ENCODE measurements around the gene C2orf92.

C2orf92 gene

GRCh38 chr2:97722227-97722626 lies 52.7 kb downstream of the C2orf92 start:
- H3K4me3 Mint-ChIP-seq: peak overlapping the region; percentile 54
- peak overlapping the region; percentile 89 for H3K27ac Mint-ChIP-seq
- H3K9me3 Mint-ChIP-seq (ENCODE audit: low read depth): no peaks in the 10 kb centered on the region
- H3K36me3 Mint-ChIP-seq: peaks cover 26% of the 10 kb centered on the region
- no peaks in the 10 kb centered on the region for H3K27me3 Mint-ChIP-seq
- H3K4me1 Mint-ChIP-seq (ENCODE audit: low read depth): peaks cover 73% of the 10 kb centered on the region

- peaks cover 29% of the 10 kb centered on the region for H3K36me3 Mint-ChIP-seq
- peak overlapping the region; percentile 89 for H3K27ac Mint-ChIP-seq
- H3K4me3 Mint-ChIP-seq: peak overlapping the region; percentile 46
- H3K9me3 Mint-ChIP-seq (ENCODE audit: low read depth): no peaks in the 10 kb centered on the region
- H3K27me3 Mint-ChIP-seq: no peaks in the 10 kb centered on the region
- peaks cover 75% of the 10 kb centered on the region for H3K4me1 Mint-ChIP-seq (ENCODE audit: low read depth)
Measured at GRCh38 chr2:97723156-97724072, 53.9 kb downstream of the C2orf92 start.

GRCh38 chr2:97724073-97724410 lies 54.5 kb downstream of the C2orf92 start:
- no peaks in the 10 kb centered on the region for H3K9me3 Mint-ChIP-seq (ENCODE audit: low read depth)
- peaks cover 24% of the 10 kb centered on the region for H3K36me3 Mint-ChIP-seq
- no peaks in the 10 kb centered on the region for H3K27me3 Mint-ChIP-seq
- H3K27ac Mint-ChIP-seq: peak overlapping the region; percentile 34
- no peak overlapping the region for H3K4me3 Mint-ChIP-seq
- H3K4me1 Mint-ChIP-seq (ENCODE audit: low read depth): peaks cover 75% of the 10 kb centered on the region

GRCh38 chr2:97724501-97724900 lies 55.0 kb downstream of the C2orf92 start:
- Mint-ChIP-seq H3K9me3 (ENCODE audit: low read depth) (no peaks in the 10 kb centered on the region), H3K27me3 (no peaks in the 10 kb centered on the region), H3K4me3 (no peak overlapping the region), H3K4me1 (ENCODE audit: low read depth) (peaks cover 72% of the 10 kb centered on the region), H3K36me3 (peaks cover 26% of the 10 kb centered on the region), H3K27ac (peak overlapping the region; percentile 34)

- Mint-ChIP-seq H3K27me3 (no peaks in the 10 kb centered on the region), H3K4me1 (ENCODE audit: low read depth) (peaks cover 67% of the 10 kb centered on the region), H3K9me3 (ENCODE audit: low read depth) (no peaks in the 10 kb centered on the region), H3K4me3 (peak overlapping the region; percentile 65), H3K27ac (peak overlapping the region; percentile 91), H3K36me3 (peaks cover 26% of the 10 kb centered on the region)
Measured at GRCh38 chr2:97724946-97725688, 55.6 kb downstream of the C2orf92 start.

DNA sequence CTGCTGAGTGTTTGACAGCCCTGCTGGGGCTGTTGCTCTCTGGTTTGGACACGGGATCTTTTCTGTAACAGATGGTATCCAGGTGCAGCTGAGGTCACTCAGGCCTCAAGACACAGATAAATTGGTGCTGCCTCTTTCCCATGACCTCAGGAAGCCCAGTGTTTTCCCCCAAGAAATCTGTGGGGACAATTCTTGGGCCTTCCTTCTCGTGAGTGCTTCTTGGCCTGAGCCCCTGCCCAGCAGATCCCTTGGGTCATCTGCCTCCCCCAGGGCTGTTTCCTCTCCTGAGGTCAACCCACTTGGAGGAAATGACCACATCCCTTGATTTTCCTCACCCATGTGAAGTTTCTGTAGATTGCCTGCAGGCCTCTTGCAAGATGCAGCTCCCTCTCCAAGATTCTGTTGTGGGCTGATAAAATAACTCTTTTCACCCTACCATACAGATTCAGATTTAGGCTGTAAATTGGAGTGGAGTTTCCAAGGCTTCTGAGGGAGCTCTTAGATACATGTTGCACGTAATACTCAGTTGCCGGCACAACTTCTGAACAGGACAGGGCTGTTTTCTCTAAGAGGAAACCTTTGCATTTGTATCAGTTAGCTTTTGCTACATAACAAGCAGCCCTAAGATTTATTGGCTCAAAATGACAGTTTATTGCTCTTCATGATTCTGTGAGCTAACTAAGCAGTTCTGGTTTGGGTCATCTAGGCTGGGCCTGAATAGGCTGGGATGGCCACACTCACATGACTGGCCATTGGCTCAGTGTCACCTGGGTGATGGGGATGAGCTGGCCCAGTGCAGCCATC lies 57.0 kb downstream of the C2orf92 start:
- H3K4me1 Mint-ChIP-seq (ENCODE audit: low read depth): peaks cover 65% of the 10 kb centered on the region
- H3K27ac Mint-ChIP-seq: peak overlapping the region; percentile 91
- no peak overlapping the region for H3K4me3 Mint-ChIP-seq
- peaks cover 29% of the 10 kb centered on the region for H3K36me3 Mint-ChIP-seq
- no peaks in the 10 kb centered on the region for H3K9me3 Mint-ChIP-seq (ENCODE audit: low read depth)
- no peaks in the 10 kb centered on the region for H3K27me3 Mint-ChIP-seq

DNA sequence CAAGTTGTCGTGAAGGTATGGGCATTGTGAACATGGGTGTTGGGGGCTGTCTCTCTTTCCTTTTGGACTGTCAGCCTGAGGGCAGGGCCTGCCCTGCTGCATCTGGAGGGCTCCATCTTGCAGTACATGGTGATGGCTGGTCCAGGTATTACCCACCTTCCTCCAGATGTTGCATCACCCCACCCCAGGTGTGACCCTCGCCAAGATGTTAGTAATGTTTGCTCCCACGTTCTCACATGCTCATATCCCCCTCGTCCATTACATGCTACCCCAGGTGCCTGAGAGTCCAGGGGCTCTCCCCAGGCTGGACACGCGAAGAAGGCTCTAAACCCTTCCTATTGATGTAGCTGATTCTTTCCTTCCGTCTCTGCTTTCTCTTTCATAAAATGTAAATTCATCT lies 57.8 kb downstream of the C2orf92 start:
- peak overlapping the region; percentile 14 for H3K4me3 Mint-ChIP-seq
- H3K27ac Mint-ChIP-seq: peak overlapping the region; percentile 91
- peaks cover 68% of the 10 kb centered on the region for H3K4me1 Mint-ChIP-seq (ENCODE audit: low read depth)

GRCh38 chr2:97728091-97728731 lies 58.7 kb downstream of the C2orf92 start:
- H3K4me3 Mint-ChIP-seq: peak overlapping the region; percentile 64
- peaks cover 27% of the 10 kb centered on the region for H3K36me3 Mint-ChIP-seq
- peak overlapping the region; percentile 91 for H3K27ac Mint-ChIP-seq
- H3K27me3 Mint-ChIP-seq: no peaks in the 10 kb centered on the region
- peaks cover 60% of the 10 kb centered on the region for H3K4me1 Mint-ChIP-seq (ENCODE audit: low read depth)
- H3K9me3 Mint-ChIP-seq (ENCODE audit: low read depth): no peaks in the 10 kb centered on the region

More for the DNA sequence above, 57.8 kb downstream of the C2orf92 start:
- H3K9me3 Mint-ChIP-seq (ENCODE audit: low read depth): no peaks in the 10 kb centered on the region
- peaks cover 30% of the 10 kb centered on the region for H3K36me3 Mint-ChIP-seq
- no peaks in the 10 kb centered on the region for H3K27me3 Mint-ChIP-seq

GRCh38 chr2:97730245-97730644 lies 60.7 kb downstream of the C2orf92 start:
- Mint-ChIP-seq H3K27me3 (no peaks in the 10 kb centered on the region), H3K4me3 (no peak overlapping the region), H3K4me1 (ENCODE audit: low read depth) (peaks cover 53% of the 10 kb centered on the region), H3K9me3 (ENCODE audit: low read depth) (no peaks in the 10 kb centered on the region), H3K27ac (peak overlapping the region; percentile 61), H3K36me3 (peaks cover 27% of the 10 kb centered on the region)

- H3K36me3 Mint-ChIP-seq: peaks cover 23% of the 10 kb centered on the region
- H3K9me3 Mint-ChIP-seq (ENCODE audit: low read depth): no peaks in the 10 kb centered on the region
- H3K4me3 Mint-ChIP-seq: peak overlapping the region; percentile 52
- H3K27ac Mint-ChIP-seq: peak overlapping the region; percentile 78
- peaks cover 44% of the 10 kb centered on the region for H3K4me1 Mint-ChIP-seq (ENCODE audit: low read depth)
- H3K27me3 Mint-ChIP-seq: no peaks in the 10 kb centered on the region
Measured at GRCh38 chr2:97731274-97732020, 61.9 kb downstream of the C2orf92 start.

DNA sequence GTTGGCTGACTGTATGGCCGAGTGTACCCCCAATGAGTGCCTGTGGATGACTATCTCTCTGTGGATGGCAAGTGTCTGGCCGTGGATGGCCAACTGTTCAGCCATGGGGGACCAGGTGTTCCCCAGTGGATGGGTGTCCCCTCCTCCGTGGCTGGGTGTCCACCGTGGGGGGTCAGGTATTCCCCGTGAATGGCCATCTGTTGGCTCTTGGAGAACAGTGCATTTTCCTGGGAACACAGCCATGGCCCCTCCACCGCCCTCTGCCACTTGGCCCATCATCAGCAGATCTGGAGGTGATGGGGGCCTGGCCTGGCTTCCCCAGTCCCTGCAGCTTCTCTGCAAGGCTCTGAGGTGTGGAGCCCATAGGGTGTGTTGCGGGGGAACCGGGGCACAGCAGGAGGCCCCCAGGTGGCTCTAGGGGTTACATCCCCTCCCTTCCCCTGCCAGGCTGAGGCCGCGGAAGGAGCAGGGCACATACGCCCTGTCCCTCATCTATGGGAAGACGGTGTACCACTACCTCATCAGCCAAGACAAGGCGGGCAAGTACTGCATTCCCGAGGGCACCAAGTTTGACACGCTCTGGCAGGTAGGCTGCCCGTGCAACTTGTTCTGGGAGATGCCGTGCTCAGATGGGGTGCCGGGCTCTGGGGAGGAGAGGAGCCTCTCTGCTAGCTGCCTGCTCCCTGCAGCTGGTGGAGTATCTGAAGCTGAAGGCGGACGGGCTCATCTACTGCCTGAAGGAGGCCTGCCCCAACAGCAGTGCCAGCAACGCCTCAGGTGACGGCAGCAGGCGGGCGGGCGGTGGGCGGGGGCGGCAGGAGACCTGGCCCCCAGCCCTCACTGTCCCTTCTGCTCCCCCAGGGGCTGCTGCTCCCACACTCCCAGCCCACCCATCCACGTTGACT lies 63.2 kb downstream of the C2orf92 start:
- no peaks in the 10 kb centered on the region for H3K27me3 Mint-ChIP-seq
- no peak overlapping the region for H3K4me3 Mint-ChIP-seq
- peaks cover 16% of the 10 kb centered on the region for H3K36me3 Mint-ChIP-seq
- H3K27ac Mint-ChIP-seq: peak overlapping the region; percentile 46
- no peaks in the 10 kb centered on the region for H3K9me3 Mint-ChIP-seq (ENCODE audit: low read depth)
- H3K4me1 Mint-ChIP-seq (ENCODE audit: low read depth): peaks cover 32% of the 10 kb centered on the region

DNA sequence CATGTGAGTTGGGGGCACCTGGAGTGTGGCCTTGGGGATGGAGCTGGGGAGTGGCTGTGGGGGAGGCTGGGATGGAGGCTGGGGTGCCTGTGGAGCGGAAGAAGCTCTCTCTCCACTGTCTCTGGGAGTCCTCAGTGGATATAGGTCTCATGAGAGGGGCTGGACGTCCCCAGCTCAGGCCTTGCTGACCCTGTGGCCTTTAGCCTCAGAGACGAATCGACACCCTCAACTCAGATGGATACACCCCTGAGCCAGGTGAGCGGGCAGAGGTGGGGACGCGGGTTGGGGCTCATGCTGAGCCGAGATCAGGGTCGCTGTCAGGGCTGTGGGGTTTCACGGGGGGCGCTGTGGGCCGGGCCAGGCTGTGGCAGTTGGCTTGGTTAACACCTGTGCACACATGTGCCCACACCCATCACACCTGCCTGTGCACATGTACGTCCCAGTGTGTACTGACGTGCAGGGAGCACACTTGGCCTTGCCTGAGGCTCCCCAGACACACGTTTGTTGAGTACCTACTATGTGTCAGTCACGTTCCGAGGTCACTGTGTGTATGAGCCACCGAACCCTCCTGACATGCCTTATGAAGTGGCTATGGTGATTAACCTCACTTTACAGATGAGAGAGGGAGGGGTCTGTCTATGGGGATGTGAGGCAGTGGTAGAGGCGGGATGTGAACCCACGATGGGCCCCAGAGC lies 64.0 kb downstream of the C2orf92 start:
- H3K27me3 Mint-ChIP-seq: no peaks in the 10 kb centered on the region
- no peak overlapping the region for H3K27ac Mint-ChIP-seq
- no peak overlapping the region for H3K4me3 Mint-ChIP-seq
- peaks cover 27% of the 10 kb centered on the region for H3K4me1 Mint-ChIP-seq (ENCODE audit: low read depth)
- H3K9me3 Mint-ChIP-seq (ENCODE audit: low read depth): no peaks in the 10 kb centered on the region
- peaks cover 19% of the 10 kb centered on the region for H3K36me3 Mint-ChIP-seq

Data from activated naive CD8-positive, alpha-beta T cell (primary cell).